Gastrocnemius medialis (tissue), 4 donors: ENCODE data around the gene JPH2. TPM values are rescaled to one million over a fixed set of nuclear protein-coding genes. Genes with fewer than 3 reads are reported as not detected.
A peak's percentile ranks its signal among the peaks of the same experiment; 100 is the strongest.

ENCODE experiments used
- ATAC-seq, 2 donors: fragments of 150-250 bp; one replicate each; pipeline ENCODE4 v1.9.1; 2016
- DNase-seq, 2 donors: peaks; one replicate each; pipeline ENCODE4 v3.0.0-alpha.2; 2019
- H3K27ac ChIP-seq, 4 donors: fragments of 200-600 bp; sonication (generic); 1 replicate in 1 of 4; 2 replicates in 3 of 4; pipeline ENCODE4 v1.5.1; 2016 to 2018; ENCODE audit warnings: mild to moderate bottlenecking in 2 of 4, moderate library complexity in 1 of 4
- H3K27me3 ChIP-seq, 3 donors: fragments of 200-600 bp; sonication (generic) in 2 of 3; 1 replicate in 1 of 3; 2 replicates in 2 of 3; pipeline versions ENCODE4 v1.5.1 to v1.6.0; 2016 to 2019; ENCODE audit warnings: mild to moderate bottlenecking in 1 of 3, moderate library complexity in 1 of 3
- H3K36me3 ChIP-seq, 2 donors: fragments of 200-600 bp; sonication (generic) in 1 of 2; one replicate each; pipeline ENCODE4 v1.5.1; 2017 to 2018
- H3K4me1 ChIP-seq, 2 donors: fragments of 200-600 bp; sonication (generic) in 1 of 2; one replicate each; pipeline ENCODE4 v1.5.1; 2016 to 2017; ENCODE audit warnings: mild to moderate bottlenecking in 2 of 2
- H3K4me3 ChIP-seq, 4 donors: fragments of 200-600 bp; sonication (generic) in 3 of 4; 1 replicate in 1 of 4; 2 replicates in 3 of 4; pipeline ENCODE4 v1.5.1; 2016 to 2019; ENCODE audit warnings: mild to moderate bottlenecking in 2 of 4
- H3K9me3 ChIP-seq, 3 donors: fragments of 200-600 bp; sonication (generic) in 2 of 3; 1 replicate in 1 of 3; 2 replicates in 2 of 3; pipeline ENCODE4 v1.5.1; 2016 to 2019
- CTCF ChIP-seq, 5 experiments: fragments of 450-650 bp in 3 of 5; fragments of 200-600 bp in 2 of 5; sonication (generic) in 2 of 5; IDR thresholded peaks in 4 of 5; conservative IDR thresholded peaks in 1 of 5; 1 replicate in 4 of 5; 2 replicates in 1 of 5; pipeline ENCODE4 v1.5.1; 2016 to 2019; ENCODE audit warnings: antibody characterized with exemption in 5 of 5, mild to moderate bottlenecking in 3 of 5, moderate library complexity in 3 of 5
- POLR2A ChIP-seq, 2 donors: fragments of 450-650 bp; IDR thresholded peaks; one replicate each; pipeline ENCODE4 v1.6.1; 2017; ENCODE audit warnings: antibody characterized with exemption in 2 of 2, mild to moderate bottlenecking in 2 of 2, moderate library complexity in 2 of 2
- in situ Hi-C, 4 donors: fragments of 200-750 bp; cut with MboI; loops; one replicate each; pipeline versions ENCODE4 v1.15.0 to v1.8.0; 2017; ENCODE audit warnings: low sequenced_read_pairs in 4 of 4
- intact Hi-C: fragments of 100-400 bp; cut with DNase I; formaldehyde crosslinking; loops from one replicate; pipeline ENCODE4 v1.15.1; 2023; ENCODE audit warnings: low total_unique reads
- total RNA-seq, 4 donors: library from RNA; depleted of rRNA; stranded (reverse); fragments of >200 nt; gene quantifications; one replicate each; pipeline versions ENCODE4 v1.1.0 to v1.2.3, GENCODE V29; 2016

The JPH2 gene
- total RNA-seq, 4 donors from 2014 or later = 18.3 to 86.6 (median 38.0) TPM

- Histone ChIP-seq H3K27me3 (no peaks in the 10 kb centered on the region), H3K4me3 (no peak overlapping the region), H3K9me3 (no peaks in the 10 kb centered on the region), H3K4me1 (peaks cover under 1 to 11% of the 10 kb centered on the region in 2 donors), H3K36me3 (no peaks in the 10 kb centered on the region), H3K27ac (no peak overlapping the region)
- in situ Hi-C loops = loop anchor here (5.0 to 25.0 kb wide), 3 partner anchors 82 to 202 kb away; partner anchors contain the start of gene FITM2 (in 3 of the 4)
- intact Hi-C loops = no loop called here
- ATAC-seq = no peak
- no peak for TF ChIP-seq POLR2A (IDR thresholded peaks at IDR 0.05)
- TF ChIP-seq CTCF (IDR thresholded peaks at IDR 0.05 in 4 of 5, conservative IDR thresholded peaks at IDR 0.05 in 1 of 5) = peak in 2 of 5 experiments; percentile 15 to 30
- no peak for DNase-seq
These were observed 77.0 kb downstream of the JPH2 start for GRCh38 chr20:44109951-44110361.

- intact Hi-C loops (no loop called here), in situ Hi-C loops (loop anchor here in 3 of 4 donors (25.0 kb wide), 1 partner anchor 206 kb away; the partner anchor contains the start of gene FITM2 (in 3 of the 3))
- ATAC-seq (no peak), DNase-seq (no peak)
- Histone ChIP-seq H3K36me3 (no peaks in the 10 kb centered on the region), H3K9me3 (no peaks in the 10 kb centered on the region), H3K4me3 (no peak overlapping the region), H3K27me3 (no peaks in the 10 kb centered on the region), H3K4me1 (peaks cover 4 to 11% of the 10 kb centered on the region in 2 donors), H3K27ac (no peak overlapping the region)
- no peak for TF ChIP-seq POLR2A (IDR thresholded peaks at IDR 0.05)
- TF ChIP-seq CTCF (IDR thresholded peaks at IDR 0.05 in 4 of 5, conservative IDR thresholded peaks at IDR 0.05 in 1 of 5) = no peak
These were observed 80.4 kb downstream of the JPH2 start for GRCh38 chr20:44106615-44107014.

- no peak for TF ChIP-seq POLR2A (IDR thresholded peaks at IDR 0.05)
- TF ChIP-seq CTCF (IDR thresholded peaks at IDR 0.05 in 4 of 5, conservative IDR thresholded peaks at IDR 0.05 in 1 of 5) = no peak
- ATAC-seq (peak; percentile 82 to 93), DNase-seq (peak; percentile 66 to 77)
- H3K9me3 ChIP-seq = no peaks in the 10 kb centered on the region
- no peak overlapping the region for H3K4me3 ChIP-seq
- no peaks in the 10 kb centered on the region for H3K27me3 ChIP-seq
- peak overlapping the region in 3 of 4 donors; percentile 29 to 55 (median 33) for H3K27ac ChIP-seq
- peaks cover 4 to 11% of the 10 kb centered on the region in 2 donors for H3K4me1 ChIP-seq
- intact Hi-C loops (loop anchor here (5.0 kb wide), 1 partner anchor 207 kb away; the partner anchor contains the start of gene FITM2), in situ Hi-C loops (loop anchor here in 3 of 4 donors (25.0 kb wide), 1 partner anchor 207 kb away; the partner anchor contains the start of gene FITM2 (in 3 of the 3))
- no peaks in the 10 kb centered on the region for H3K36me3 ChIP-seq
These were observed 82.0 kb downstream of the JPH2 start for GRCh38 chr20:44104798-44105517.

GRCh38 chr20:44102582-44102981 lies 84.4 kb downstream of the JPH2 start:
- no peak overlapping the region for H3K27ac ChIP-seq
- no peak overlapping the region for H3K4me3 ChIP-seq
- no peaks in the 10 kb centered on the region for H3K36me3 ChIP-seq
- DNase-seq = no peak
- intact Hi-C loops = loop anchor here (5.0 kb wide), 1 partner anchor 210 kb away; the partner anchor contains the start of gene FITM2
- TF ChIP-seq POLR2A (IDR thresholded peaks at IDR 0.05) = no peak
- no peak for TF ChIP-seq CTCF (IDR thresholded peaks at IDR 0.05 in 4 of 5, conservative IDR thresholded peaks at IDR 0.05 in 1 of 5)
- H3K4me1 ChIP-seq = peaks cover 4 to 11% of the 10 kb centered on the region in 2 donors
- H3K27me3 ChIP-seq = no peaks in the 10 kb centered on the region
- no peak for ATAC-seq
- in situ Hi-C loops = loop anchor here in 3 of 4 donors (25.0 kb wide), 1 partner anchor 210 kb away; the partner anchor contains the start of gene FITM2 (in 3 of the 3)
- no peaks in the 10 kb centered on the region for H3K9me3 ChIP-seq
